Measurements from ENCODE around the gene PRKAR1B.
"Not testable (repeated sequence)": the region's sequence is repeated elsewhere in the genome, so short reads cannot be mapped to it uniquely, and the experiment has no call there.

PRKAR1B gene

GRCh38 chr7:556837-557557, 170.1 kb downstream of the PRKAR1B start:
- no peak for DNase-seq (ENCODE audit: low spot score)

- no peak for DNase-seq (ENCODE audit: low spot score)
These were observed 170.7 kb downstream of the PRKAR1B start for GRCh38 chr7:556291-556826.

- DNase-seq (ENCODE audit: low spot score) = no peak
These were observed 171.4 kb downstream of the PRKAR1B start for GRCh38 chr7:555551-556160.

- DNase-seq (ENCODE audit: low spot score) = no peak
These were observed 173.4 kb downstream of the PRKAR1B start for GRCh38 chr7:553636-554111.

GRCh38 chr7:552868-553635, 174.0 kb downstream of the PRKAR1B start:
- no peak for DNase-seq (ENCODE audit: low spot score)

GRCh38 chr7:552151-552867, 174.8 kb downstream of the PRKAR1B start:
- DNase-seq (ENCODE audit: low spot score) = not testable (repeated sequence)

- not testable (repeated sequence) for DNase-seq (ENCODE audit: low spot score)
These were observed 175.5 kb downstream of the PRKAR1B start for GRCh38 chr7:551615-551970.

GRCh38 chr7:550881-551614, 176.0 kb downstream of the PRKAR1B start:
- DNase-seq (ENCODE audit: low spot score) = no peak

- no peak for DNase-seq (ENCODE audit: low spot score)
These were observed 177.0 kb downstream of the PRKAR1B start for GRCh38 chr7:549891-550625.

GRCh38 chr7:549066-549890, 177.8 kb downstream of the PRKAR1B start:
- no peak for DNase-seq (ENCODE audit: low spot score)

GRCh38 chr7:548401-548800, 178.7 kb downstream of the PRKAR1B start:
- DNase-seq (ENCODE audit: low spot score) = no peak

- DNase-seq (ENCODE audit: low spot score) = no peak
These were observed 181.6 kb downstream of the PRKAR1B start for GRCh38 chr7:545470-545869.

- DNase-seq (ENCODE audit: low spot score) = no peak
These were observed 182.5 kb downstream of the PRKAR1B start for GRCh38 chr7:544338-545221.

GRCh38 chr7:543501-544337, 183.4 kb downstream of the PRKAR1B start:
- no peak for DNase-seq (ENCODE audit: low spot score)

- DNase-seq (ENCODE audit: low spot score) = no peak
These were observed 184.2 kb downstream of the PRKAR1B start for GRCh38 chr7:542713-543500.

- DNase-seq (ENCODE audit: low spot score) = no peak
These were observed 184.9 kb downstream of the PRKAR1B start for GRCh38 chr7:542131-542712.

- DNase-seq (ENCODE audit: low spot score) = no peak
These were observed 185.4 kb downstream of the PRKAR1B start for GRCh38 chr7:541661-542060.

Data from germinal center (tissue), 1 donor.